ENCODE measurements around the gene SAPCD1. TPM values are rescaled to one million over a fixed set of nuclear protein-coding genes. Genes with fewer than 3 reads are reported as not detected.

The SAPCD1 gene
- total and polyA plus RNA-seq, 10 of the 15 experiments (the other 5 are each of a cell fraction or from before 2014, with no cell fraction given), result 1.6 to 13.0 (median 5.4) TPM

DNA sequence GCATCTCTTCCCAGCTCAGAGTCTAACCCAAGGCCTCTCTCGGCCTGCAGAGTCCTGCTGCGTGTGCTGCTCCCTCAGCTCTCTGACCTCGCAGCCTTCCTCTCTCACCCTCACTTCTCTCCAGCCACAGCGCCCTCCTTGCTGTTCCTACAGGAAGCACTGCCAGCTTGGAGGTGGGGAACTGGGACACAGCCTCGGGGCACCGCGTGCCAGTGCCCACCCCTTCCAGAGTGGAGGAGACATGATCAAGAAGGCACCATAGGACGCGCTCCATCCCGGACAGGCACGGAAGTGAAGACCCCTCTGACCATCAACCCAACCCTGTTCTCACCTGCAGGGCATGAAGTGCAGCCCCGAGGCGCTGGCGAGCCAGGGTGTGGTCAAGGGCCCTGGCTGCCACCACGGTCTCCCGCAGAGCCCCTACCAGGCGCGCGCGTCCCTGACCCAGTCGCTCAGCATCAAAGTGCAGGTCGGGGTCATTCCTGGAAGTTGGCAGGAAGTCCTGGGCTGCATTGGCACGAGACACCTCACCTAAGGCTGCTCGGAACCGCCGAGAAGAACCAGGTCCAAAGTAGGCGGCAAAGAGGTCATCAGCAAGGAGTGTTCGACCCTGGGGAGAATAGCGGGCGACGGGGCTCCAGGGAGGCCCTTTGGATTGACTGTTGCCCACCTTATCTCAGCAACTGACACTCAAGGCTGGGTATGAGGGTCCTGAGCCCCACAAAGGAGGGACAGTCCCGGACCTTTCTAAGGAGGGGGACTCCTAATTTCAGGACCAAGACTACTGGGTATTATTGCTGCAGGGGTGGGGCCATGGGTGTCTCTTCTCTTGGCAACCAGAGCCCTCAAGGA lies 13.4 kb downstream of the SAPCD1 start:
- ChIA-PET RAD21 (ENCODE audit: unreplicated experiment) (interaction anchor here (1.3 to 1.7 kb wide), 2 partner anchors 40 to 54 kb away, joined by 4 to 5 read pairs; partner anchors contain the start of gene CLIC1), CTCF (interaction anchor here (1.5 to 9.2 kb wide), 2 partner anchors 41 to 55 kb away, joined by 9 to 208 read pairs; partner anchors contain the start of genes CLIC1, DDAH2 and MSH5), POLR2A (interaction anchor here (0.6 to 1.4 kb wide), 2 partner anchors 44 to 55 kb away, joined by 3 to 6 read pairs; no protein-coding TSS in a partner anchor), SMC1A (ENCODE audit: uncharacterized antibody, unreplicated experiment) (interaction anchor here (0.8 to 1.7 kb wide), 3 partner anchors 31 to 47 kb away, joined by 3 to 5 read pairs (median 4); partner anchors contain the start of gene LSM2)
- in situ Hi-C loops (cut with MboI) (no loop called here), intact Hi-C loops (cut with micrococcal nuclease; ENCODE audit: unreplicated experiment) (loop anchor here (10.0 kb wide), 1 partner anchor 49 kb away; the partner anchor contains the start of gene HSPA1B)
- BruUV-seq (replicated peaks), result no TSS peak
- Histone ChIP-seq H3K36me3 (ENCODE audit: control insufficient read depth in 2 of 2, insufficient read depth in 2 of 2, low read length in 1 of 2) (peaks cover 0 to 23% of the 10 kb centered on the region in 2 experiments; a peak in 2 of 4 replicates), H3K4me3 (no peak overlapping the region), H3K4me1 (ENCODE audit: control insufficient read depth, insufficient read depth, low read length) (peaks cover 18% of the 10 kb centered on the region), H3K27ac (ENCODE audit: control insufficient read depth, insufficient read depth) (no peak overlapping the region), H3K9ac (ENCODE audit: control insufficient read depth, insufficient read depth, low read length) (no peak overlapping the region), H2AFZ (ENCODE audit: control insufficient read depth, low read depth, low read length) (no peak overlapping the region), H3K4me2 (ENCODE audit: control insufficient read depth, insufficient read depth) (no peak overlapping the region), H3K9me3 (replicated peaks; ENCODE audit: control insufficient read depth, insufficient read depth, low read length) (no peaks in the 10 kb centered on the region), H3K27me3 (replicated peaks in 1 of 2; ENCODE audit: control insufficient read depth in 2 of 2, insufficient read depth in 2 of 2, low read length in 1 of 2) (no peaks in the 10 kb centered on the region), H3K79me2 (ENCODE audit: control insufficient read depth, insufficient read depth, low read length) (no peaks in the 10 kb centered on the region), H4K20me1 (ENCODE audit: control insufficient read depth, insufficient read depth) (no peaks in the 10 kb centered on the region)
- WGBS (ENCODE audit: insufficient coverage, insufficient replicate concordance, low lambda C conversion rate, missing lambda C conversion rate), result 88% methylated on average over 32 of the region's 32 CpGs
- FAIRE-seq, result no peak
- DNase-seq (ENCODE audit: low read depth, low spot score), result no peak
- no peak for ATAC-seq
- TF ChIP-seq, protein P1, sequence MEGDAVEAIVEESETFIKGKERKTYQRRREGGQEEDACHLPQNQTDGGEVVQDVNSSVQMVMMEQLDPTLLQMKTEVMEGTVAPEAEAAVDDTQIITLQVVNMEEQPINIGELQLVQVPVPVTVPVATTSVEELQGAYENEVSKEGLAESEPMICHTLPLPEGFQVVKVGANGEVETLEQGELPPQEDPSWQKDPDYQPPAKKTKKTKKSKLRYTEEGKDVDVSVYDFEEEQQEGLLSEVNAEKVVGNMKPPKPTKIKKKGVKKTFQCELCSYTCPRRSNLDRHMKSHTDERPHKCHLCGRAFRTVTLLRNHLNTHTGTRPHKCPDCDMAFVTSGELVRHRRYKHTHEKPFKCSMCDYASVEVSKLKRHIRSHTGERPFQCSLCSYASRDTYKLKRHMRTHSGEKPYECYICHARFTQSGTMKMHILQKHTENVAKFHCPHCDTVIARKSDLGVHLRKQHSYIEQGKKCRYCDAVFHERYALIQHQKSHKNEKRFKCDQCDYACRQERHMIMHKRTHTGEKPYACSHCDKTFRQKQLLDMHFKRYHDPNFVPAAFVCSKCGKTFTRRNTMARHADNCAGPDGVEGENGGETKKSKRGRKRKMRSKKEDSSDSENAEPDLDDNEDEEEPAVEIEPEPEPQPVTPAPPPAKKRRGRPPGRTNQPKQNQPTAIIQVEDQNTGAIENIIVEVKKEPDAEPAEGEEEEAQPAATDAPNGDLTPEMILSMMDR (IDR thresholded peaks at IDR 0.05 in 2 of 3, conservative IDR thresholded peaks at IDR 0.05 in 1 of 3; ENCODE audit: control insufficient read depth in 2 of 3, extremely low read depth in 1 of 3, insufficient read depth in 1 of 3, low read depth in 3 of 3, low read length in 3 of 3), result no peak
- TF ChIP-seq, protein P2, sequence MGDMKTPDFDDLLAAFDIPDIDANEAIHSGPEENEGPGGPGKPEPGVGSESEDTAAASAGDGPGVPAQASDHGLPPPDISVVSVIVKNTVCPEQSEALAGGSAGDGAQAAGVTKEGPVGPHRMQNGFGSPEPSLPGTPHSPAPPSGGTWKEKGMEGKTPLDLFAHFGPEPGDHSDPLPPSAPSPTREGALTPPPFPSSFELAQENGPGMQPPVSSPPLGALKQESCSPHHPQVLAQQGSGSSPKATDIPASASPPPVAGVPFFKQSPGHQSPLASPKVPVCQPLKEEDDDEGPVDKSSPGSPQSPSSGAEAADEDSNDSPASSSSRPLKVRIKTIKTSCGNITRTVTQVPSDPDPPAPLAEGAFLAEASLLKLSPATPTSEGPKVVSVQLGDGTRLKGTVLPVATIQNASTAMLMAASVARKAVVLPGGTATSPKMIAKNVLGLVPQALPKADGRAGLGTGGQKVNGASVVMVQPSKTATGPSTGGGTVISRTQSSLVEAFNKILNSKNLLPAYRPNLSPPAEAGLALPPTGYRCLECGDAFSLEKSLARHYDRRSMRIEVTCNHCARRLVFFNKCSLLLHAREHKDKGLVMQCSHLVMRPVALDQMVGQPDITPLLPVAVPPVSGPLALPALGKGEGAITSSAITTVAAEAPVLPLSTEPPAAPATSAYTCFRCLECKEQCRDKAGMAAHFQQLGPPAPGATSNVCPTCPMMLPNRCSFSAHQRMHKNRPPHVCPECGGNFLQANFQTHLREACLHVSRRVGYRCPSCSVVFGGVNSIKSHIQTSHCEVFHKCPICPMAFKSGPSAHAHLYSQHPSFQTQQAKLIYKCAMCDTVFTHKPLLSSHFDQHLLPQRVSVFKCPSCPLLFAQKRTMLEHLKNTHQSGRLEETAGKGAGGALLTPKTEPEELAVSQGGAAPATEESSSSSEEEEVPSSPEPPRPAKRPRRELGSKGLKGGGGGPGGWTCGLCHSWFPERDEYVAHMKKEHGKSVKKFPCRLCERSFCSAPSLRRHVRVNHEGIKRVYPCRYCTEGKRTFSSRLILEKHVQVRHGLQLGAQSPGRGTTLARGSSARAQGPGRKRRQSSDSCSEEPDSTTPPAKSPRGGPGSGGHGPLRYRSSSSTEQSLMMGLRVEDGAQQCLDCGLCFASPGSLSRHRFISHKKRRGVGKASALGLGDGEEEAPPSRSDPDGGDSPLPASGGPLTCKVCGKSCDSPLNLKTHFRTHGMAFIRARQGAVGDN (IDR thresholded peaks at IDR 0.05), result no peak
- TF ChIP-seq RAD51 (IDR thresholded peaks at IDR 0.05) (no peak), SUZ12 (IDR thresholded peaks at IDR 0.05; ENCODE audit: unreplicated experiment) (no peak), MTA2 (IDR thresholded peaks at IDR 0.05; ENCODE audit: low read depth) (no peak), RFX5 (IDR thresholded peaks at IDR 0.05; ENCODE audit: low read depth, low read length) (no peak), KDM1A (IDR thresholded peaks at IDR 0.05; ENCODE audit: borderline replicate concordance) (no peak), ZNF274 (IDR thresholded peaks at IDR 0.05; ENCODE audit: insufficient read depth, insufficient read length) (no peak), STAT1 (conservative IDR thresholded peaks at IDR 0.05) (no peak)
- TF ChIP-seq, protein P3, sequence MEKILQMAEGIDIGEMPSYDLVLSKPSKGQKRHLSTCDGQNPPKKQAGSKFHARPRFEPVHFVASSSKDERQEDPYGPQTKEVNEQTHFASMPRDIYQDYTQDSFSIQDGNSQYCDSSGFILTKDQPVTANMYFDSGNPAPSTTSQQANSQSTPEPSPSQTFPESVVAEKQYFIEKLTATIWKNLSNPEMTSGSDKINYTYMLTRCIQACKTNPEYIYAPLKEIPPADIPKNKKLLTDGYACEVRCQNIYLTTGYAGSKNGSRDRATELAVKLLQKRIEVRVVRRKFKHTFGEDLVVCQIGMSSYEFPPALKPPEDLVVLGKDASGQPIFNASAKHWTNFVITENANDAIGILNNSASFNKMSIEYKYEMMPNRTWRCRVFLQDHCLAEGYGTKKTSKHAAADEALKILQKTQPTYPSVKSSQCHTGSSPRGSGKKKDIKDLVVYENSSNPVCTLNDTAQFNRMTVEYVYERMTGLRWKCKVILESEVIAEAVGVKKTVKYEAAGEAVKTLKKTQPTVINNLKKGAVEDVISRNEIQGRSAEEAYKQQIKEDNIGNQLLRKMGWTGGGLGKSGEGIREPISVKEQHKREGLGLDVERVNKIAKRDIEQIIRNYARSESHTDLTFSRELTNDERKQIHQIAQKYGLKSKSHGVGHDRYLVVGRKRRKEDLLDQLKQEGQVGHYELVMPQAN (conservative IDR thresholded peaks at IDR 0.05), result no peak
- TF ChIP-seq, protein P4, sequence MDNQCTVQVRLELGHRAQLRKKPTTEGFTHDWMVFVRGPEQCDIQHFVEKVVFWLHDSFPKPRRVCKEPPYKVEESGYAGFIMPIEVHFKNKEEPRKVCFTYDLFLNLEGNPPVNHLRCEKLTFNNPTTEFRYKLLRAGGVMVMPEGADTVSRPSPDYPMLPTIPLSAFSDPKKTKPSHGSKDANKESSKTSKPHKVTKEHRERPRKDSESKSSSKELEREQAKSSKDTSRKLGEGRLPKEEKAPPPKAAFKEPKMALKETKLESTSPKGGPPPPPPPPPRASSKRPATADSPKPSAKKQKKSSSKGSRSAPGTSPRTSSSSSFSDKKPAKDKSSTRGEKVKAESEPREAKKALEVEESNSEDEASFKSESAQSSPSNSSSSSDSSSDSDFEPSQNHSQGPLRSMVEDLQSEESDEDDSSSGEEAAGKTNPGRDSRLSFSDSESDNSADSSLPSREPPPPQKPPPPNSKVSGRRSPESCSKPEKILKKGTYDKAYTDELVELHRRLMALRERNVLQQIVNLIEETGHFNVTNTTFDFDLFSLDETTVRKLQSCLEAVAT (IDR thresholded peaks at IDR 0.05), result no peak

Measured in GM12878 (cell line).